T-cell (primary cell): ENCODE measurements around the gene MIER1. TPM values are rescaled to one million over a fixed set of nuclear protein-coding genes. Genes with fewer than 3 reads are reported as not detected.
A peak's percentile ranks its signal among the peaks of the same experiment; 100 is the strongest.

ENCODE experiments used
- ATAC-seq, 4 experiments: fragments of 200-7000 bp in 3 of 4; fragments of 150-1000 bp in 1 of 4; cut with Tn5 transposase; replicated peaks in 1 of 4; 1 replicate in 3 of 4; 2 replicates in 1 of 4; pipeline ENCODE4 v1.10.0; 2021; ENCODE audit warnings: moderate library complexity in 3 of 4, mild to moderate bottlenecking in 2 of 4, moderate number of reproducible peaks in 1 of 4
- CTCF ChIA-PET, 2 donors: fragments of 300-600 bp; sonication (Branson Sonifier 250); formaldehyde crosslinking; loops; one replicate each; lab custom pipeline; 2022; ENCODE audit warnings: antibody characterized with exemption in 2 of 2; lab: Charles Lee
- POLR2A ChIA-PET, 2 donors: fragments of 300-600 bp; sonication (Branson Sonifier 250); formaldehyde crosslinking; loops; one replicate each; lab custom pipeline; 2022; ENCODE audit warnings: antibody characterized with exemption in 2 of 2; lab: Charles Lee
- DNase-seq, 35 experiments: peaks; one replicate each; pipeline versions ENCODE4 v3.0.0 to v3.0.0-alpha.2; 2013 to 2023
- H3K27ac ChIP-seq: one replicate; pipeline ENCODE4 v1.5.1; 2013; ENCODE audit warnings: low read length
- H3K27me3 ChIP-seq, 2 experiments: replicated peaks in 1 of 2; 1 replicate in 1 of 2; 2 replicates in 1 of 2; pipeline versions ENCODE4 v1.6.1 to v1.7.0; 2013; ENCODE audit warnings: low read length in 1 of 2, mixed read lengths in 1 of 2; ENCODE audit not compliant: control insufficient read depth in 2 of 2, insufficient read depth in 2 of 2; ENCODE audit errors: extremely low read depth in 1 of 2
- H3K36me3 ChIP-seq, 2 donors: 1 replicate in 1 of 2; 2 replicates in 1 of 2; pipeline versions ENCODE4 v1.6.1 to v1.7.0; 2013; ENCODE audit warnings: low read length in 1 of 2; ENCODE audit not compliant: control insufficient read depth in 2 of 2, insufficient read depth in 1 of 2; ENCODE audit errors: extremely low read depth in 1 of 2
- H3K4me1 ChIP-seq, 2 experiments: 1 replicate in 1 of 2; 2 replicates in 1 of 2; pipeline versions ENCODE4 v1.6.1 to v1.7.0; 2013; ENCODE audit warnings: low read length in 2 of 2, mixed read lengths in 1 of 2; ENCODE audit not compliant: insufficient read depth in 2 of 2, control insufficient read depth in 1 of 2; ENCODE audit errors: extremely low read depth in 1 of 2
- H3K4me3 ChIP-seq, 2 donors: 1 replicate in 1 of 2; 2 replicates in 1 of 2; pipeline versions ENCODE4 v1.5.1 to v1.7.0; 2013; ENCODE audit warnings: mild to moderate bottlenecking in 2 of 2, low read length in 1 of 2, moderate library complexity in 1 of 2; ENCODE audit not compliant: control insufficient read depth in 1 of 2; ENCODE audit errors: extremely low read depth in 1 of 2
- H3K9me3 ChIP-seq: 2 replicates; pipeline ENCODE4 v1.7.0; 2013
- H3K27ac Mint-ChIP-seq, 2 donors: one replicate each; pipeline ENCODE4 v1.8.0; 2020 to 2021; ENCODE audit warnings: mild to moderate bottlenecking in 2 of 2, mixed read lengths in 2 of 2
- H3K27me3 Mint-ChIP-seq, 2 donors: one replicate each; pipeline ENCODE4 v1.8.0; 2021 to 2022; ENCODE audit warnings: mixed read lengths in 2 of 2
- H3K36me3 Mint-ChIP-seq: one replicate; pipeline ENCODE4 v1.8.0; 2021; ENCODE audit warnings: mixed read lengths
- H3K4me1 Mint-ChIP-seq, 3 donors: one replicate each; pipeline ENCODE4 v1.8.0; 2020 to 2022; ENCODE audit warnings: mixed read lengths in 3 of 3, mild to moderate bottlenecking in 1 of 3
- H3K4me3 Mint-ChIP-seq, 3 donors: one replicate each; pipeline ENCODE4 v1.8.0; 2020 to 2022; ENCODE audit warnings: mild to moderate bottlenecking in 3 of 3, mixed read lengths in 3 of 3, moderate library complexity in 3 of 3
- H3K9me3 Mint-ChIP-seq, 3 donors: one replicate each; pipeline ENCODE4 v1.8.0; 2020 to 2022; ENCODE audit warnings: mixed read lengths in 3 of 3
- WGBS: methylation state at CpG from one replicate; pipeline ENCODE4 v1.1.5; 2013; ENCODE audit warnings: missing lambda C conversion rate; ENCODE audit not compliant: insufficient coverage; 5-methylcytosine and 5-hydroxymethylcytosine counted together
- total RNA-seq, 35 experiments: library from RNA in 6 of 35; stranded (reverse) in 6 of 35; fragments of 120-200 nt in 1 of 35; gene quantifications; one replicate each; pipeline versions ENCODE4 v1.2.1 to v1.2.4 and lab custom pipeline; 2013 to 2026

The MIER1 gene
- total RNA-seq, 5 donors from 2014 or later (not counting 1 experiment from before 2014, with no cell fraction given): 55.3 to 77.1 (median 58.1) TPM

- Mint-ChIP-seq H3K4me1 (peaks cover 16 to 23% (median 18%) of the 10 kb centered on the region in 3 donors), H3K9me3 (no peaks in the 10 kb centered on the region), H3K4me3 (no peak overlapping the region), H3K27ac (peak overlapping the region; percentile 19 to 46), H3K36me3 (peaks cover 35% of the 10 kb centered on the region), H3K27me3 (no peaks in the 10 kb centered on the region)
- DNase-seq (no peak), ATAC-seq (no peak)
- Histone ChIP-seq H3K36me3 (peaks cover 2 to 26% of the 10 kb centered on the region in 2 donors), H3K27me3 (no peaks in the 10 kb centered on the region), H3K9me3 (no peaks in the 10 kb centered on the region), H3K4me1 (peaks cover 0 to 4% of the 10 kb centered on the region in 2 experiments), H3K4me3 (no peak overlapping the region), H3K27ac (no peak overlapping the region)
- POLR2A ChIA-PET: no interaction called here
- WGBS: 67% methylated on average over 3 of the region's 5 CpGs
- CTCF ChIA-PET: interaction anchor here (0.5 to 1.4 kb wide), 3 partner anchors 13 to 210 kb away, joined by 5 to 7 read pairs (median 5); no protein-coding TSS in a partner anchor
Observed at GRCh38 chr1:67001682-67002425, 77.1 kb downstream of the MIER1 start.

- POLR2A ChIA-PET: no interaction called here
- H3K27ac Mint-ChIP-seq: peak overlapping the region; percentile 1 to 30
- no peaks in the 10 kb centered on the region for H3K27me3 Mint-ChIP-seq
- Histone ChIP-seq H3K27ac (no peak overlapping the region), H3K27me3 (no peaks in the 10 kb centered on the region), H3K4me3 (no peak overlapping the region), H3K36me3 (peaks cover 13 to 32% of the 10 kb centered on the region in 2 donors), H3K4me1 (peaks cover 0 to under 1% of the 10 kb centered on the region in 2 experiments), H3K9me3 (no peaks in the 10 kb centered on the region)
- H3K36me3 Mint-ChIP-seq: peaks cover 44% of the 10 kb centered on the region
- DNase-seq (no peak), ATAC-seq (no peak)
- H3K4me3 Mint-ChIP-seq: no peak overlapping the region
- CTCF ChIA-PET: no interaction called here
- WGBS: no CpG with 5 or more reads among the region's 1 CpG
- H3K9me3 Mint-ChIP-seq: no peaks in the 10 kb centered on the region
- H3K4me1 Mint-ChIP-seq: peaks cover 10 to 17% (median 15%) of the 10 kb centered on the region in 3 donors
Observed at GRCh38 chr1:67004176-67004575, 79.4 kb downstream of the MIER1 start.

GRCh38 chr1:67005068-67005467 is 80.3 kb downstream of the MIER1 start:
- Mint-ChIP-seq H3K27me3 (no peaks in the 10 kb centered on the region), H3K4me3 (no peak overlapping the region), H3K4me1 (peaks cover 8 to 11% (median 8%) of the 10 kb centered on the region in 3 donors), H3K9me3 (no peaks in the 10 kb centered on the region), H3K27ac (peak overlapping the region; percentile 0 to 50), H3K36me3 (peaks cover 50% of the 10 kb centered on the region)
- DNase-seq (no peak), ATAC-seq (no peak)
- CTCF ChIA-PET: no interaction called here
- POLR2A ChIA-PET: no interaction called here
- H3K4me1 ChIP-seq: no peaks in the 10 kb centered on the region
- no peaks in the 10 kb centered on the region for H3K9me3 ChIP-seq
- 100% methylated on average over 4 of the region's 8 CpGs for WGBS
- H3K4me3 ChIP-seq: no peak overlapping the region
- H3K36me3 ChIP-seq: peaks cover 13 to 35% of the 10 kb centered on the region in 2 donors
- no peak overlapping the region for H3K27ac ChIP-seq
- no peaks in the 10 kb centered on the region for H3K27me3 ChIP-seq

- Mint-ChIP-seq H3K9me3 (no peaks in the 10 kb centered on the region), H3K4me3 (no peak overlapping the region), H3K36me3 (peaks cover 60% of the 10 kb centered on the region), H3K27ac (no peak overlapping the region), H3K4me1 (peaks cover 4 to 16% (median 4%) of the 10 kb centered on the region in 3 donors), H3K27me3 (no peaks in the 10 kb centered on the region)
- Histone ChIP-seq H3K9me3 (no peaks in the 10 kb centered on the region), H3K27me3 (no peaks in the 10 kb centered on the region), H3K4me1 (no peaks in the 10 kb centered on the region), H3K36me3 (peaks cover 13 to 31% of the 10 kb centered on the region in 2 donors), H3K4me3 (no peak overlapping the region), H3K27ac (no peak overlapping the region)
- no CpG with 5 or more reads among the region's 3 CpGs for WGBS
- DNase-seq (no peak), ATAC-seq (no peak)
- POLR2A ChIA-PET: no interaction called here
- CTCF ChIA-PET: no interaction called here
Observed at GRCh38 chr1:67009792-67010191, 85.0 kb downstream of the MIER1 start.

GRCh38 chr1:67013573-67013972 is 88.8 kb downstream of the MIER1 start:
- Mint-ChIP-seq H3K36me3 (peaks cover 52% of the 10 kb centered on the region), H3K27ac (peak overlapping the region in 1 of 2 donors; percentile 40), H3K4me1 (peaks cover 4 to 8% (median 4%) of the 10 kb centered on the region in 3 donors), H3K9me3 (no peaks in the 10 kb centered on the region), H3K4me3 (no peak overlapping the region), H3K27me3 (no peaks in the 10 kb centered on the region)
- no CpG with 5 or more reads among the region's 2 CpGs for WGBS
- Histone ChIP-seq H3K27ac (no peak overlapping the region), H3K4me3 (no peak overlapping the region), H3K4me1 (no peaks in the 10 kb centered on the region), H3K36me3 (peaks cover 0 to 27% of the 10 kb centered on the region in 2 donors), H3K9me3 (no peaks in the 10 kb centered on the region), H3K27me3 (no peaks in the 10 kb centered on the region)
- ChIA-PET POLR2A (interaction anchor here (0.6 to 0.9 kb wide), 2 partner anchors 32 to 37 kb away, joined by 3 read pairs; no protein-coding TSS in a partner anchor), CTCF (interaction anchor here in 1 of 2 donors (1.2 kb wide), 2 partner anchors 15 to 32 kb away, joined by 4 to 5 read pairs; no protein-coding TSS in a partner anchor)
- DNase-seq (no peak), ATAC-seq (peak in 2 of 4 experiments; percentile 40 to 45)

- no peak overlapping the region for H3K4me3 ChIP-seq
- Mint-ChIP-seq H3K4me3 (no peak overlapping the region), H3K27ac (no peak overlapping the region), H3K9me3 (no peaks in the 10 kb centered on the region), H3K27me3 (no peaks in the 10 kb centered on the region), H3K4me1 (peaks cover under 1 to 11% (median 2%) of the 10 kb centered on the region in 3 donors), H3K36me3 (peaks cover 46% of the 10 kb centered on the region)
- H3K9me3 ChIP-seq: no peaks in the 10 kb centered on the region
- CTCF ChIA-PET: interaction anchor here (0.5 to 0.6 kb wide), 2 partner anchors 388 to 457 kb away, joined by 3 to 4 read pairs; no protein-coding TSS in a partner anchor
- H3K36me3 ChIP-seq: peaks cover 0 to 42% of the 10 kb centered on the region in 2 donors
- ATAC-seq (no peak), DNase-seq (no peak)
- H3K27me3 ChIP-seq: no peaks in the 10 kb centered on the region
- H3K27ac ChIP-seq: no peak overlapping the region
- POLR2A ChIA-PET: interaction anchor here in 1 of 2 donors (0.7 kb wide), 1 partner anchor 35 kb away, joined by 3 read pairs; no protein-coding TSS in a partner anchor
- 100% methylated on average over 1 of the region's 2 CpGs for WGBS
- no peaks in the 10 kb centered on the region for H3K4me1 ChIP-seq
Observed at GRCh38 chr1:67018574-67018973, 93.8 kb downstream of the MIER1 start.
